K562 (cell line): ENCODE measurements around the gene CIAO2B. TPM values are rescaled to one million over a fixed set of nuclear protein-coding genes. Genes with fewer than 3 reads are reported as not detected.

Source experiments
- BACH1 ChIP-seq: fragments of 200-800 bp; sonication (Bioruptor generic); IDR thresholded peaks from 2 replicates; pipeline ENCODE4 v1.6.1; 2016; ENCODE audit warnings: missing genetic modification characterization, missing compliant biosample characterization
- CC2D1A ChIP-seq: fragments of 450-650 bp; IDR thresholded peaks from 2 replicates; pipeline ENCODE4 v1.6.1; 2017; ENCODE audit warnings: mild to moderate bottlenecking
- CHD7 ChIP-seq: fragments of 200-600 bp; sonication (generic); IDR thresholded peaks from one replicate; pipeline ENCODE4 v1.6.1; 2012; ENCODE audit warnings: mild to moderate bottlenecking, low read depth, low read length, inconsistent platforms
- HNRNPLL ChIP-seq: fragments of 200-400 bp; formaldehyde crosslinking; IDR thresholded peaks from 2 replicates; pipeline ENCODE4 v1.6.1; 2017; ENCODE audit warnings: low read length, low read depth, mild to moderate bottlenecking; ENCODE audit not compliant: poor library complexity, severe bottlenecking
- HSF4 ChIP-seq: fragments of 250-450 bp; sonication (Bioruptor Pico); IDR thresholded peaks from 2 replicates; pipeline ENCODE4 v2.1.2; 2022; ENCODE audit warnings: mild to moderate bottlenecking, moderate library complexity, borderline replicate concordance
- MAFG ChIP-seq: fragments of 450-650 bp; conservative IDR thresholded peaks from 2 replicates; pipeline ENCODE4 v1.6.1; 2016; ENCODE audit warnings: missing genetic modification characterization, missing compliant biosample characterization
- MLLT1 ChIP-seq, 2 experiments: fragments of 450-650 bp; IDR thresholded peaks; 2 replicates each; pipeline ENCODE4 v1.6.1; 2016
- MTA1 ChIP-seq: fragments of 450-650 bp; IDR thresholded peaks from 2 replicates; pipeline ENCODE4 v1.6.1; 2017; ENCODE audit warnings: borderline replicate concordance
- NFE2L1 ChIP-seq: fragments of 450-650 bp; IDR thresholded peaks from 2 replicates; pipeline ENCODE4 v1.6.1; 2016; ENCODE audit warnings: missing genetic modification characterization, low read depth, mild to moderate bottlenecking, missing compliant biosample characterization, moderate library complexity, borderline replicate concordance
- NUFIP1 ChIP-seq: fragments of 450-650 bp; IDR thresholded peaks from 2 replicates; pipeline ENCODE4 v1.6.1; 2018; ENCODE audit not compliant: partially characterized antibody
- SETDB1 ChIP-seq: IDR thresholded peaks from one replicate; pipeline ENCODE4 v1.6.1; 2012; ENCODE audit warnings: low read length, control low read depth, inconsistent platforms
- STAG1 ChIP-seq: sonication (generic); formaldehyde crosslinking; IDR thresholded peaks from 2 replicates; pipeline ENCODE4 v1.5.0; 2020; ENCODE audit warnings: missing genetic modification reagents, borderline replicate concordance
- TRIM24 ChIP-seq, 2 experiments: fragments of 450-650 bp; IDR thresholded peaks; 2 replicates each; pipeline ENCODE4 v1.6.1; 2016
- ZNF175 ChIP-seq: fragments of 200-800 bp; sonication (Bioruptor generic); IDR thresholded peaks from 2 replicates; pipeline ENCODE4 v1.6.1; 2016; ENCODE audit warnings: low read depth, mild to moderate bottlenecking, missing genetic modification characterization, missing compliant biosample characterization
- ZNF24 ChIP-seq: fragments of 450-650 bp; IDR thresholded peaks from 2 replicates; pipeline ENCODE4 v1.6.1; 2016
- ZNF41 ChIP-seq: fragments of 250-450 bp; sonication (Bioruptor Pico); conservative IDR thresholded peaks from 2 replicates; pipeline ENCODE4 v1.4.0; 2020; ENCODE audit warnings: mild to moderate bottlenecking
- ZNF717 ChIP-seq: fragments of 250-450 bp; sonication (Bioruptor Pico); IDR thresholded peaks from 2 replicates; pipeline ENCODE4 v1.5.0; 2021
- polyA plus RNA-seq, 8 experiments: library from polyadenylated mRNA; depleted of rRNA in 4 of 8; stranded (reverse) in 5 of 8; unstranded in 3 of 8; fragments of >200 nt; fragmentation: Nextera tagmentation in 2 of 8; fragmentation: Illumina TruSeq in 1 of 8; extraction: Ambion mirVana in 2 of 8; extraction: Trizol in 1 of 8; gene quantifications; 2 replicates each; pipeline versions ENCODE4 v1.2.1 to v1.2.3, GENCODE V29; 2011 to 2014; ENCODE audit warnings: inconsistent platforms in 1 of 8, missing spikeins in 1 of 8
- total RNA-seq, 7 experiments: library from RNA; depleted of rRNA in 6 of 7; stranded (reverse); fragments of >200 nt in 6 of 7; fragmentation: Illumina TruSeq in 2 of 7; extraction: Trizol in 2 of 7; gene quantifications; 2 replicates each; pipeline versions ENCODE4 v1.2.1 to v1.2.3, GENCODE V29; 2011 to 2021; ENCODE audit warnings: low replicate concordance in 1 of 7

Gene CIAO2B
- total and polyA plus RNA-seq, 9 of the 15 experiments (the other 6 are each of a cell fraction or from before 2014, with no cell fraction given), result 86.8 to 182 (median 113) TPM

- no peak for TF ChIP-seq CHD7
- no peak for TF ChIP-seq MTA1
- TF ChIP-seq BACH1 (tag), result peak; percentile 30; the same call in 1 of the 2 replicates
- TF ChIP-seq HSF4 (CRISPR knock-in tag), result no peak
- TF ChIP-seq NUFIP1, result no peak
- TF ChIP-seq ZNF41 (CRISPR knock-in tag), result no peak
- TF ChIP-seq ZNF24, result no peak
- TF ChIP-seq ZNF175 (CRISPR knock-in tag), result no peak
- TF ChIP-seq ZNF717 (CRISPR knock-in tag), result no peak
- TF ChIP-seq CC2D1A, result no peak
- peak; percentile 63; the same call in 1 of the 2 replicates for TF ChIP-seq NFE2L1 (tag)
- no peak for TF ChIP-seq HNRNPLL
- TF ChIP-seq SETDB1, result no peak
- no peak for TF ChIP-seq MLLT1 (IDR thresholded peaks at IDR 0.05)
- TF ChIP-seq MAFG (tag), result peak; percentile 81
- no peak for TF ChIP-seq STAG1 (CRISPR knock-in tag)
- TF ChIP-seq TRIM24 (IDR thresholded peaks at IDR 0.05), result peak; percentile 10 to 55; a peak in 1 of 4 replicates
Measured at GRCh38 chr16:66950971-66951790, 17.0 kb upstream of the CIAO2B start (continued).
